GM12865 (cell line): Measurements from ENCODE around the gene ARL13B.
A peak's percentile ranks its signal among the peaks of the same experiment; 100 is the strongest.

Source experiments
- DNase-seq: peaks from one replicate; pipeline ENCODE4 v3.0.0; 2010; ENCODE audit warnings: low read depth
- H3K4me3 ChIP-seq: 2 replicates; pipeline ENCODE4 v1.5.1; 2011; ENCODE audit warnings: mild to moderate bottlenecking, low read depth, low read length, control low read depth
- TF ChIP-seq, protein P1 (sequence below): IDR thresholded peaks from 2 replicates; pipeline ENCODE4 v1.5.1; 2011; ENCODE audit warnings: low read length, control low read depth, low read depth, inconsistent platforms; ENCODE audit not compliant: insufficient read depth; ENCODE audit errors: missing control alignments

The ARL13B gene

DNA sequence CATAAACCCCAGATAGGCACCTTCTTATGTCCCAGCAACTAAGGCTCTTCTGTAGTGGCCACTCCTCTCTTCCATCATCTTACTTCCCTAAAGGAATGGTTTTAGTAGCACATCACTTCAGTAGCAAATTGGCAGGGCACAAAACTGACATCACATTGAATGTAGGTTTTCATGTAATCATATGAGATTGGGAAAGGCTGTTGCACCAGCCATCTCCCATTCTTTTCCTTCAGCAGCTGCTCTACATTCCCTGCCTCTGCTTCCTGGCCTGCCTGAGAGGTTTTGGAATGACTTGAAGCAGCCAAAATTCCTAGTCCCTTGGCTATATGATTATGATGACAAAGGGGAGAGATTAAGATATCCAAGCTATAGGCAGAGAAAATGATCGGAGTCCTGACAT, 119.4 kb downstream of the ARL13B start:
- H3K4me3 ChIP-seq = no peak overlapping the region
- DNase-seq = no peak
- TF ChIP-seq, protein P1, sequence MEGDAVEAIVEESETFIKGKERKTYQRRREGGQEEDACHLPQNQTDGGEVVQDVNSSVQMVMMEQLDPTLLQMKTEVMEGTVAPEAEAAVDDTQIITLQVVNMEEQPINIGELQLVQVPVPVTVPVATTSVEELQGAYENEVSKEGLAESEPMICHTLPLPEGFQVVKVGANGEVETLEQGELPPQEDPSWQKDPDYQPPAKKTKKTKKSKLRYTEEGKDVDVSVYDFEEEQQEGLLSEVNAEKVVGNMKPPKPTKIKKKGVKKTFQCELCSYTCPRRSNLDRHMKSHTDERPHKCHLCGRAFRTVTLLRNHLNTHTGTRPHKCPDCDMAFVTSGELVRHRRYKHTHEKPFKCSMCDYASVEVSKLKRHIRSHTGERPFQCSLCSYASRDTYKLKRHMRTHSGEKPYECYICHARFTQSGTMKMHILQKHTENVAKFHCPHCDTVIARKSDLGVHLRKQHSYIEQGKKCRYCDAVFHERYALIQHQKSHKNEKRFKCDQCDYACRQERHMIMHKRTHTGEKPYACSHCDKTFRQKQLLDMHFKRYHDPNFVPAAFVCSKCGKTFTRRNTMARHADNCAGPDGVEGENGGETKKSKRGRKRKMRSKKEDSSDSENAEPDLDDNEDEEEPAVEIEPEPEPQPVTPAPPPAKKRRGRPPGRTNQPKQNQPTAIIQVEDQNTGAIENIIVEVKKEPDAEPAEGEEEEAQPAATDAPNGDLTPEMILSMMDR = no peak

DNA sequence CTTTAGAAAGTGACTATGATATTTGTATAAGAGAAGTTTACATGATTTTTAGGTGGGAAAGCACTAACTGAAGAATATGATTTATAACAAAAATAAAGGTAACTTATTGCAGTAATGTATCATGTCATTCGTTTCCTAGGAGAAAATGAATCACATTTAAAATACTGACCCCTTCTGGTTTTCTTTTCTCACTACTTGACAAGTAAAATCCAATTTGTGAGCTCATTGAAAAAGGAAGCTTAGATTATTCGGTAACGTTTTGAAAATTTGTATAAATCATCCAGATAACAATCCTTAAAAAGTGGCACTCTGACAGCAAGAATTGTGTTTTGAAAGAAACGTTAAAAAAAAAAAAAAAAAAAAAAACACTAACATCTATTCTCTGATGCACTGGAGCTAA, 121.9 kb downstream of the ARL13B start:
- DNase-seq = peak; percentile 6
- H3K4me3 ChIP-seq = no peak overlapping the region
- TF ChIP-seq, protein P1 = no peak
